Skeletal muscle satellite cell (primary cell): Measurements from ENCODE around the gene GJB5.

Experiments used
- H3K27me3 ChIP-seq: 2 replicates; pipeline ENCODE4 v1.7.0; 2013; ENCODE audit warnings: low read length; ENCODE audit not compliant: control insufficient read depth, insufficient read depth
- H3K36me3 ChIP-seq: 2 replicates; pipeline ENCODE4 v1.7.0; 2013; ENCODE audit warnings: mild to moderate bottlenecking, control low read depth, low read length; ENCODE audit not compliant: insufficient read depth
- H3K4me1 ChIP-seq: 2 replicates; pipeline ENCODE4 v1.7.0; 2013; ENCODE audit warnings: low read length; ENCODE audit not compliant: control insufficient read depth, insufficient read depth
- H3K4me2 ChIP-seq: 2 replicates; pipeline ENCODE4 v1.7.0; 2013; ENCODE audit warnings: mild to moderate bottlenecking, low read length
- H3K4me3 ChIP-seq: 2 replicates; pipeline ENCODE4 v1.7.0; 2013; ENCODE audit warnings: low read length
- H3K9ac ChIP-seq: 2 replicates; pipeline ENCODE4 v1.7.0; 2013; ENCODE audit warnings: mild to moderate bottlenecking, low read depth, low read length, moderate library complexity
- H3K9me3 ChIP-seq: replicated peaks from 2 replicates; pipeline ENCODE4 v1.7.0; 2013; ENCODE audit warnings: mild to moderate bottlenecking, control low read depth, low read length

GJB5 gene

GRCh38 chr1:34746101-34746500 is 8.7 kb upstream of the GJB5 start:
- Histone ChIP-seq H3K4me2 (no peak overlapping the region), H3K27me3 (peaks cover 11% of the 10 kb centered on the region), H3K36me3 (no peaks in the 10 kb centered on the region)

GRCh38 chr1:34746785-34747637 is 7.8 kb upstream of the GJB5 start:
- H3K4me2 ChIP-seq = no peak overlapping the region
- no peaks in the 10 kb centered on the region for H3K4me1 ChIP-seq
- no peaks in the 10 kb centered on the region for H3K9me3 ChIP-seq
- peaks cover 10% of the 10 kb centered on the region for H3K27me3 ChIP-seq
- no peak overlapping the region for H3K9ac ChIP-seq
- H3K4me3 ChIP-seq = no peak overlapping the region
- H3K36me3 ChIP-seq = no peaks in the 10 kb centered on the region

More at GRCh38 chr1:34746101-34746500, 8.7 kb upstream of the GJB5 start:
- Histone ChIP-seq H3K9me3 (no peaks in the 10 kb centered on the region), H3K4me3 (no peak overlapping the region), H3K4me1 (no peaks in the 10 kb centered on the region), H3K9ac (no peak overlapping the region)

DNA sequence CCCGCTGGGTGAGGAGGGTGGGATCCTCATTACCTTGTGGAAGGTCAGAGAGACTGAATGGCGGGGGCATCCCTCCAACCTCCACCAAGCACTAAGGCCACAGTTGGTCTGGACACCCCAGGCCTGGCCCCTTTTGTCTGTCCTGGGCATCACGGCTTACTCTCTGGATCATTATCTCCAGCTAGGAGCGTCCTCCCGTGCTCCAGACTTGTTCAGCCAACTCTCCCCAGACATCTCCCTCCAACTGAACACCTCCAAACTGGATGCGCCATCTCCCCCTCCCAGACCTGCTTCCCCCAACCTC is 7.3 kb upstream of the GJB5 start:
- Histone ChIP-seq H3K9me3 (no peaks in the 10 kb centered on the region), H3K4me1 (no peaks in the 10 kb centered on the region), H3K4me2 (no peak overlapping the region), H3K9ac (no peak overlapping the region), H3K27me3 (peaks cover 7% of the 10 kb centered on the region), H3K4me3 (no peak overlapping the region), H3K36me3 (no peaks in the 10 kb centered on the region)

GRCh38 chr1:34749992-34750391 is 4.9 kb upstream of the GJB5 start:
- H3K9ac ChIP-seq = no peak overlapping the region
- no peaks in the 10 kb centered on the region for H3K9me3 ChIP-seq
- H3K4me2 ChIP-seq = no peak overlapping the region
- peaks cover 5% of the 10 kb centered on the region for H3K27me3 ChIP-seq
- H3K36me3 ChIP-seq = no peaks in the 10 kb centered on the region
- no peak overlapping the region for H3K4me3 ChIP-seq
- no peaks in the 10 kb centered on the region for H3K4me1 ChIP-seq

- Histone ChIP-seq H3K4me3 (no peak overlapping the region), H3K9me3 (no peaks in the 10 kb centered on the region), H3K9ac (no peak overlapping the region), H3K27me3 (no peaks in the 10 kb centered on the region), H3K36me3 (no peaks in the 10 kb centered on the region), H3K4me1 (no peaks in the 10 kb centered on the region), H3K4me2 (no peak overlapping the region)
Measured at GRCh38 chr1:34750610-34751009, 4.2 kb upstream of the GJB5 start.

DNA sequence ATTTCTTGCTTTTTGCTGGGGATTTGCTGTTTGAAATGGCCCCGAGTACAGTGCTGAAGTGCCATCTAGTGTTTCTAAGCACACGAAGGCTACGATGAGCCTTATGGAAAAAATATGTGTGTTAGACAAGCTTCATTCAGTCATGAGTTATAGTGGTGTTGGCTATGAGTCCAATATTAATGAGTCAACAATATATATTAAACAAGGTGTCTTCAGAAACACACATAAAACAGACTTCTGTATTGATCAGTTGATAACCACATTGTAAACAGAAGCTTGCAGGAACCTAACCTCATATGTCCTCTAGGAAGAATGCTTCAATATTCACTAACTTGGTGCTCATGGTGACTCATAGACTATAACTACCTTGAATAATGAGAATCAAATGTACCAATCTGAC is 1.7 kb upstream of the GJB5 start:
- no peaks in the 10 kb centered on the region for H3K9me3 ChIP-seq
- no peak overlapping the region for H3K4me2 ChIP-seq
- H3K27me3 ChIP-seq = no peaks in the 10 kb centered on the region
- no peak overlapping the region for H3K9ac ChIP-seq
- H3K4me1 ChIP-seq = no peaks in the 10 kb centered on the region
- H3K4me3 ChIP-seq = no peak overlapping the region
- no peaks in the 10 kb centered on the region for H3K36me3 ChIP-seq

DNA sequence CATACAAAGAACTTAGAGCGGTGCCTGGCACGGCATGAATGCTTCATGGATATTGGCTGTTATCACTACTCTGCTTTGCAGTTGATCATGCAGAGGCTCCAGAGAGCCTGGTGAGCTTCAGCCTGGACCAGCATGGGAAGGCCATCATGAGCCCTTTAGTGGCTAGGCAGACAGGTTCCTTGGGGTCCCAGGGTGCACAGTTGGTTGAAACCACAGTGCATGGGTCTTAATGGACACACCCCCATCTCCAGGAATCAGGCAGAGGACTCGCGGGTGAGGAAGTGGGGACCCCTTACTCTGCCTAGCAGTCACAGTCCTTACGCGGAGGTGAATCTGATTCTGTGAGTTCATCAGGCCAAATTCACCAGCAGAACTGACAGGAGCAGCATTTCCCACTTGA is 1.1 kb downstream of the GJB5 start:
- Histone ChIP-seq H3K4me2 (no peak overlapping the region), H3K36me3 (no peaks in the 10 kb centered on the region), H3K4me1 (no peaks in the 10 kb centered on the region), H3K9ac (no peak overlapping the region), H3K9me3 (no peaks in the 10 kb centered on the region), H3K4me3 (no peak overlapping the region), H3K27me3 (no peaks in the 10 kb centered on the region)

- Histone ChIP-seq H3K36me3 (no peaks in the 10 kb centered on the region), H3K27me3 (no peaks in the 10 kb centered on the region), H3K9me3 (no peaks in the 10 kb centered on the region), H3K4me2 (no peak overlapping the region), H3K4me1 (no peaks in the 10 kb centered on the region), H3K9ac (no peak overlapping the region), H3K4me3 (no peak overlapping the region)
Measured at GRCh38 chr1:34757386-34757785, 2.5 kb downstream of the GJB5 start.

- no peak overlapping the region for H3K4me2 ChIP-seq
- no peak overlapping the region for H3K9ac ChIP-seq
- no peak overlapping the region for H3K4me3 ChIP-seq
- no peaks in the 10 kb centered on the region for H3K4me1 ChIP-seq
- no peaks in the 10 kb centered on the region for H3K9me3 ChIP-seq
- H3K36me3 ChIP-seq = no peaks in the 10 kb centered on the region
- H3K27me3 ChIP-seq = no peaks in the 10 kb centered on the region
Measured at GRCh38 chr1:34758751-34759150, 3.9 kb downstream of the GJB5 start.

GRCh38 chr1:34759503-34760357 is 4.9 kb downstream of the GJB5 start, which contains the start of gene GJB4:
Gene GJB4, plus strand, starts transcription at chr1:34759740. Its CDS starts 1,515 bp downstream, at chr1:34761255.
- H3K4me2 ChIP-seq = no peak within 1 kb of the TSS
- H3K27me3 ChIP-seq = no peaks in the 10 kb centered on the region
- H3K4me3 ChIP-seq = no peak within 1 kb of the TSS
- no peaks in the 10 kb centered on the region for H3K4me1 ChIP-seq
- no peaks in the 10 kb centered on the region for H3K36me3 ChIP-seq
- no peaks in the 10 kb centered on the region for H3K9me3 ChIP-seq
- no peak within 1 kb of the TSS for H3K9ac ChIP-seq

GRCh38 chr1:34761176-34761761 is 6.4 kb downstream of the GJB5 start:
- H3K4me1 ChIP-seq = no peaks in the 10 kb centered on the region
- no peak overlapping the region for H3K9ac ChIP-seq
- H3K36me3 ChIP-seq = no peaks in the 10 kb centered on the region
- H3K4me3 ChIP-seq = no peak overlapping the region
- H3K4me2 ChIP-seq = no peak overlapping the region
- peaks cover under 1% of the 10 kb centered on the region for H3K27me3 ChIP-seq
- H3K9me3 ChIP-seq = no peaks in the 10 kb centered on the region
